ENCODE data around the gene PLCH2.

Gene PLCH2

DNA sequence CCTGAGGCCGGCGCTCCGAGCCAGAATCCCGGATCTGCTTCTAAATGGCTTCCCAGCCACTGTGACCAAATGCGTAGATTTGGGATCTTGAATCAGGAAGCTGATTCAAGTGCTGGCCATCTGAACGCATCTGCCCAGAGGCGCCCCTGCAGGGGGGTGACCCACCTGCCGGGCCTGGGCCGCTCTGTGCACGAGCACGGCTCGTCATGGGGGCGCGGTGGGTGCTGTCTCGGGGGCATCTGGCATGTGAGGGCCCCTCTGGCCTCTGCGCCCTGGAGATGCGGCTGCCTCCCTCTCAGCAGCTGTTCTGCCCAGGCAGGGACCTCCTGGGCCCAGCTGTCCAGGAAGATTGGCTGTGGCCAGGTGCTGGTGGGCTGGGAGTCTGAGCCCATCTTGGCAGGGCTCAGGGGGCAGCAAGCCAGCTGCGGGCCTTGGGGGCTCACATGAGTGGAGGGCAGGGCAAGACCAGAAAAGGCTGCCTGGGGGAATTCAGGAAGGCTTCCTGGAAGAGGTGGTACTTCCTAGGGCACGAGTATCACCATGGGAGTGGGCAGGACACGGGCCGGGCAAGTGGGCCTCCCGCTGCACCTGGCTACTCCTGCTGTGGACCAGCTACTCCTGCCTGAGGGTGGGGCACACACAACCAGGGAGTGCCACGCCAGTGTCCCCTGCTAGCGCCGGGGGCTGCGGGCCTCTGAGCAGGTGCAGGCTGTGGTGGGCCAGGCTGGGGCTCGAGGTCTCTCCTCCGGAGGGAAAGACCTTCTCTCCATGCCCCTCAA is 25.1 kb downstream of the PLCH2 start:
- DNase-seq = no peak

DNA sequence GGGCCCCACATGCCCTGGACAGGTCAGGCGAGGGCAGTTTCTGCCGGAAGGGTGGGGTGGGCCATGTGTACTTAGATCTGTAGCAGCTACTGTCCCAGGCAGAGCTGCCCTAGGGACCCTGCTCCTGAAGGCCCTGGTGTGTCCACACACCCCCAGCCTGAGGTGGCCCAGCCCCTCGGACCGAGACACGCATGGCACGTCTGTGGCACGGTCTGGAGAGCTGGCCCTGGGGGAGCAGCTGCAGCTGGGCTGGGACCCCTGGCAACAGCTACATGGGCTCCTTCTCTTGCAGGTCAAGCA is 25.7 kb downstream of the PLCH2 start:
- DNase-seq = no peak

DNA sequence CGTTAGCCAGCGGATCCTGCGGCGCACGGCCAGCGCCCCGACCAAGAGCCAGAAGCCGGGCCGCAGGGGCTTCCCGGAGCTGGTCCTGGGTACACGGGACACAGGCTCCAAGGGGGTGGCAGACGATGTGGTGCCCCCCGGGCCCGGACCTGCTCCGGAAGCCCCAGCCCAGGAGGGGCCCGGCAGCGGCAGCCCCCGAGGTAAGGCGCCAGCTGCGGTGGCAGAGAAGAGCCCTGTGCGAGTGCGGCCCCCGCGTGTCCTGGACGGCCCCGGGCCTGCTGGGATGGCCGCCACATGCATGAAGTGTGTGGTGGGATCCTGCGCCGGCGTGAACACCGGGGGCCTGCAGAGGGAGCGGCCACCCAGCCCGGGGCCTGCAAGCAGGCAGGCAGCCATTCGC is 26.1 kb downstream of the PLCH2 start:
- DNase-seq = no peak

DNA sequence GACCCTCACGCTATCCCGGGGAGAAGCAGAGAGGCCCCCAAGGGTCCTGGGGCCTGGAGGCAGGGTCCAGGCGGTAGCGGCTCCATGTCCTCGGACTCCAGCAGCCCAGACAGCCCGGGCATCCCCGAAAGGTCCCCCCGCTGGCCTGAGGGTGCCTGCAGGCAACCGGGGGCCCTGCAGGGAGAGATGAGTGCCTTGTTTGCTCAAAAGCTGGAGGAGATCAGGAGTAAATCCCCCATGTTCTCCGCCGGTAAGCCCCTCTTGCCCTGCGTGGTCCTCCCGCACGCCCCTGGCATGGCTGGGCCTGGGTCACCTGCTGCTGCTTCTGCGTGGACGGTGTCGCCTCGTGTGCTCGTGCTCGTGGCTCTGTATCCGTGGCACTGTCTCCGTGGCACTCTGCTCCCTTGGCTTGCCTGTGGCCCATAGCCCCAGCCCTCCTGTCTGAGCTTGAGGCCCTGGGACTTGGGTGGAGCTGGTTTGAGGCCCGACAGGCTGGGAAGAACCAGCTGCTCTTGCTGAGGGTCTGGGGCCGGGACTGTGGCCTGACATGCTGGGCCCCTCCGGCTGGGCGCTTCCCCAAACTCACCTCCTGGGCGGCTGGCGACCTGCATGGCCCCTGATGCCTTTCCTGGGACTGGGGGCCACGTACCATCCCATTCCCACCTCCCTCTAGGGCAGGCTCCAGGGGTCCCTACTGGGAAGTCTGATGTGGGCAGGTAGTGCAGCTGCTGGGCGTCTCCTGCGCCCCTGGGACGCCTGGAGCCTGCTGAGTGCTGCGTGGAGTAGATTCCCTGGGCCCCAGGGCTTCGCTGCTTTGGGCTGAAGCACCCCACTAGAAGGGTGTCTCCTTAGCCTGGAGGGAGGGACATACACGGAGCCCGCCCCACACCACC is 26.8 kb downstream of the PLCH2 start:
- DNase-seq = no peak

DNA sequence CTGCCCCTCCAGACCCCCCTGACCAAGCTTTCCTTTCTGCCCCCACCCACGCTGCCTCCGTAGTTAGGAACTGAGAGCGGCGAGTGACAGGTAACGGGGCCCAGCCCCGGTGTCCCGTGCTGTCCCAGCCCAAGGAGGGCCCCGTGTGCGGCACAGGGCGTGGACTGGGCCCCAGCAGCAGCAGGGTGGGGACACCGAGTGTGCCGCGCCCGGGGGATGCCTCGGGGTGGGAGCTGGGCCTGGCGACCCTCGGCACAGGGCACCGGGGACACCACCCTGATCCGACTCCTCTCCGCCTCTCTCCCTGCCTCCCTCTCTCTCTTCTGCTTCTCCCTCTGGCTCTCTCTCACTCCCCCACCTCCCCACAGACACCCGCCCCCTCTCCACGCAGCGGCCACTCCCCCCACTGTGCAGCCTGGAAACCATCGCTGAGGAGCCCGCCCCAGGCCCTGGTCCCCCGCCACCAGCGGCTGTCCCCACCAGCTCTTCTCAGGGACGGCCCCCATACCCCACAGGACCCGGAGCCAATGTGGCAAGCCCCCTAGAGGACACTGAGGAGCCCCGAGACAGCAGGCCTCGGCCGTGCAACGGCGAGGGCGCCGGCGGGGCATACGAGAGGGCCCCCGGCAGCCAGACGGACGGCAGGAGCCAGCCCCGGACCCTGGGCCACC is 27.6 kb downstream of the PLCH2 start:
- no peak for DNase-seq

DNA sequence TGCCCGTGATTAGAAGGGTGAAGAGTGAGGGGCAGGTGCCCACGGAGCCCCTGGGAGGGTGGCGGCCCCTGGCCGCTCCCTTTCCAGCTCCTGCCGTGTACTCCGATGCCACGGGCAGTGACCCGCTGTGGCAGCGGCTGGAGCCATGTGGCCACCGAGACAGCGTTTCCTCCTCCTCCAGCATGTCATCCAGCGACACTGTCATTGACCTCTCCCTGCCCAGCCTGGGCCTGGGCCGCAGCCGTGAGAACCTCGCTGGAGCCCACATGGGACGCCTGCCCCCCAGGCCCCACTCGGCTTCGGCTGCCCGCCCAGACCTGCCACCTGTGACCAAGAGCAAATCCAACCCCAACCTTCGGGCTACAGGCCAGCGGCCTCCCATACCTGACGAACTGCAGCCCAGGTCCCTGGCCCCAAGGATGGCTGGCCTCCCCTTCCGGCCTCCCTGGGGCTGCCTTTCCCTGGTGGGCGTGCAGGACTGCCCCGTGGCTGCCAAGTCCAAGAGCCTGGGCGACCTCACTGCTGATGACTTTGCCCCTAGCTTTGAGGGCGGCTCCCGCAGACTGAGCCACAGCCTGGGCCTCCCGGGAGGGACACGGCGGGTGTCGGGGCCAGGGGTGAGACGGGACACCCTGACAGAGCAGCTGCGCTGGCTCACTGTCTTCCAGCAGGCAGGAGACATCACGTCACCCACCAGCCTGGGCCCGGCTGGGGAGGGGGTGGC is 28.3 kb downstream of the PLCH2 start:
- no peak for DNase-seq

DNA sequence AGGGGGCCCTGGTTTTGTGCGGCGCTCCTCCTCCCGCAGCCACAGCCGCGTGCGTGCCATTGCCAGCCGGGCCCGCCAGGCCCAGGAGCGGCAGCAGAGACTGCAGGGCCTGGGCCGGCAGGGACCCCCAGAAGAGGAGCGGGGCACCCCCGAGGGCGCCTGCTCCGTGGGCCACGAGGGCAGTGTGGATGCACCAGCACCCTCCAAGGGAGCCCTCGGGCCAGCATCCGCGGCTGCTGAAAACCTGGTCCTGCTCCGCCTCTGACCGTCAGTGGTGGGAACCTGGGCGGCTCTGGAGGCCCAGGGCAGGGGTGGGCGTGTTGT is 28.8 kb downstream of the PLCH2 start:
- no peak for DNase-seq

DNA sequence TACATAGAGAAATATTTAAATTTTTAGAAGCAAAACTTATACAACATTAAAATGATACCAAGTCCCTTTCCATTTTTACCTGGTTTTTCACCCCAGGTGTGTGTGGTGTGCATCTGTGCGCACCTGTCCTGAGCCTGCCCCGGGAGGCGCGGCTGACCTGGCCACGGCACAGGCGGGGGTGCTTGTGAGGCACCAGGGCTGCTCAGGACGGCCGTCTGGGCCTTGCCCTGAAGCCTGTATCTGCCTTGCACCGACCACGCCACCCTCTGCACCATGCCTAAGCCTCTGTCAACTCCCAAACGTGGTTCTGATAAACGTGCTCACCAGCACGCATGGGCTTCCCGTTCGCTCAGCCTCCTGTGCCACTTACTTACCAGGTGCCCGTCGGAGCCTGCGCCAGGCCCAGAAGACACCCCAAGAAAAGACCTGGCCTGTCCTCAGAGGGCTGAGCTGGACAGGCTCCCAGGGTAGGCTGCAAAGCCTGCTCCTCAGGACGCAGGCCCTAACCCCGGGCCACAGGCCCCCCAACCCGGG is 29.4 kb downstream of the PLCH2 start:
- DNase-seq = no peak

DNA sequence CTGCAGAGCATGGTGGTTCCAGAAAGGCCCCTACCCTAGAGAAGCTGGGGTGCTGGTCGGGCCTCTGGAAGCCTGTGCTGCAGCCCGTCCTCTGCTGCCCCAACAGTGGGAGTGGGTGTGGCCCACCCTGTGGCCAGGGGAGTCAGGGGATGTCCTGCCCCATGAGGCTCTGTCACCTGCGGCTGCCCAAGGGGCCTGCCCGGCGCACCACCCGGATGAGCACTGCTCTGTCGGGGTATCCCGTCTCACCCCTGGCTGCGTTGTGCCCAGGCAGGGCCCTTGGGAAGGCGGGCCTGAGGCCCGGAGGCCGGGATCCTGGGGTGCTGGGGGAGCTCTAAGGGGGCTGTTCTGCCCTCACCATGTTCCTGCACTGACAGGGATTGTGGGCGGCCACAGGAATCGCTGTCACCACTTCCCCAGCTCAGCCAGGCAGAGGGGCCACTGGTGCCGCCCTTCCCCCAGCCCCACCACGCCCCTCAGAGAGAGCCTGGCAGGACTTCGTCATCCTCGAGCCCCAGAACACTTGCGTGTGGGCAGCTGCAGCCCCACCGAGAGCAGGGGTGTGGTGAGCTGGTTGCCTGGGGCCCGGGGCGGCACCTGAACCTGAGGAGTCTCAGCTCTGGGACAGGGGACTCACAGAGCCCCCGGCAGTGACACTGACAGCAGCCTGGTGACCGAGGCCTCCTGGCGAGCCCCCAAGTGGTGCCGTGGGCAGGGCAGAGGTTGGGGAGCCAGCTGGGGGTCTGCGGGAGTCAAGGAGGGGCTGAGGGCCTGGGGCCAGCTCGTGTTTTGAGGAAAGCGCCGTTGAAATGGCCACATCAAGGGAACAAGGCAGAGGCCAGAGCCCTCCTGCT is 30.1 kb downstream of the PLCH2 start:
- no peak for DNase-seq

DNA sequence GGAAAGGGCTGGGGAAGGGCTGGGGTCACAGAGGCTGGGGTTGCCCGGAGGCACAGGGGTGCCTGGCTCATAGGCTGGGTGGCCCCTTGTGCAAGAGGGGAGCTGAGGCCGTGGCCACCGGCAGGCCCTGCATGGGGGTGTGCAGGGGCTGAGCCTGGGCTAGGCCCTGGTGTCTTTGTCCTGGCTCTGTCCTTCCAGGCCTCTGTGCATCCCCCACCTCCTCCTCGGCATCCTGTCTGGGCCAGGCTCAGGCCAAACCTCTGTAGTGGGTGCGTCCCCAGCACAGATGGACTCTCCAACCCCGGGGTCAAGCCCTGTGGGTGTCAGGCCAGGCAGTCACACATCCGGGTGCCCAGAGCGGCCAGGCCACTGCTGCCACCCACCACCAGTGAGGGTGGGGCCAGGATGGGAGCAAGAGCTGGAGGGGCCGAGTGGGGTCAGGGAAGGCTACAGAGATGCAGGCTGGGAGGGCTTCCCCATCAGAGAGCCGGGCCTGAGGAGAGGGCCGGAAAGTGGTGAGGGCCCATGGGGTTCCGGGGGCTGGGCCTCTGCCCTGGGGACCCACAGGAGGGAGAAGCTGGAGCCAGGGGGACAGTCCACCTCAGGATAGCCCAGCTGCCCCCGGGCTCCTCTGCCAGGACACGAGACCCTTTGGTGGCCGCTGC is 30.9 kb downstream of the PLCH2 start:
- DNase-seq = no peak

DNA sequence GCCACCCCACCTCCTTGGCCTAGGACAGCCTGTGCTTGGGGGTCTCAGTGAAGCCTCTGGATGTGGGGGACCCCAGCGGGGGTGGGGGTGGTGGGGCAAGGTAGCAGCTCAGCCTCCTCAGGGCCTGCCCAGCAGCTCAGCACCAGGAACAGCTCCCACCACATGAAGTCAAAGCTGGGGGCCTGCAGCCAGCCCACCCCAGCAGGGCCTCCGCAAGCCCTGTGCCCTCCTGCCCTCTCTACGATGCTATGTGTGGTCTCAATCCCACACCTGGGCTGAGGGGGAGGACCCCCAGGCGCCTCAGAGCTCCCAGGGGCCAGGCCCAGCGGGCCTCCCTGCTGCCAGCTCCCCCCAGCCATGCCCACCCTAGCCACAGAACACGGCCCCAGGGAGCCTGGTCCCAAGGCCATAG is 31.7 kb downstream of the PLCH2 start:
- no peak for DNase-seq

DNA sequence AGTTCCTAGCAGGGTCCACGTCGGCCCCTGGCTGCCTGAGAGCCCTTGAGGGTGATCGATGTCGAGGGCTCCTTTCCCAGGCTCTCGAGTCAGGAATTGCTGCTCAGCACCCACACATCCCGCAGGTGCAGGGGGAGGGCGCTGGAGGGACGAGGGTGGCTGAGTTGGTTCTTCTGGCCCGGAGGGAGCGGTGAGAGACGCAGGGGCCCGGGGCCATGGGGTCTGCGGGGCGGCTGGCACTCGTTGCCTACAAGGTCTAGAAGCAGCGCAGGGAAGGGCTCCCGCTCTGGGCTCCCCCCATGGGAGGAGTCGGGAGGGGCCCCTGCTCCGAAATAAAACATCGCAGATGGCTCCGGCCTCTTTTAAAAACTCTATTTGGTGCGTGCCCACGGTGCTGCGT is 32.1 kb downstream of the PLCH2 start:
- no peak for DNase-seq

DNA sequence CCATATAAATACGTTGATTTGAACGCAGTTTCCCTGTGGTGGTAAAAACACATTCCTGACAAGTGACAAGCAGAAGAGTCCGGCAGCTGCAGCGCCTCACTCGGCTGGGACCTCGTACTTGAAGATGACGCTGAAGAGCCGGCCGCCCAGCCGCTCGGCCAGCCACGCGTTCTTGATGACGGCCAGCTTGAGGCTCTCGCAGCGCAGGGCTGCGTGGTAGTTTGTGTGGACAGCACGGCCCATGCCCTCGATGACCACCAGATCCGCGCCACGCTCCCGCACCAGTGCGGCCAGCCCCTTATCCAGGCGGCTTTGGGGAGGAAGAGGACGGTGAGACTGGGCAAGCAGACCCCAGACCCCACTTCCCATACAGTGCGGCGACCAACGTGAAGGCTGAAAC is 32.7 kb downstream of the PLCH2 start:
- DNase-seq = no peak

DNA sequence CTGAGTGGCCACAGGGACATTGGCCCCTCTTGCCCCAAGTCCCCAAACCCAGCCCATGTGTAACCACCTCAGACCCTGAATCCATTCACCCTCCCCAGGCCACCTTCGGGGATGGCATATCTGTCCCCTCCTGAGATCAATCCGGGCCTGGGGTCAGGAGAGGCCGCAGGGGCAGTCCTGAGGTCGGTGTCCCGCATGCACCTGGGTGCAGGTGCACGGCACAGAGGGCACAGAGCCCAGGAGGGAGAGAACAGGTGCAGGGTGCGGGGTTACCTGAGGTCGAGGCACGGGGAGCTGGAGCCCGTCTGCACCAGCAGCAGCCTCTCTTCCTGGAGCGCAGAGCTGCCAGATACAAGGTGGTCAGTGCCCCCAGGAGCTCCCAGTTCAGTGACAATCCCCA is 33.5 kb downstream of the PLCH2 start:
- DNase-seq = no peak

DNA sequence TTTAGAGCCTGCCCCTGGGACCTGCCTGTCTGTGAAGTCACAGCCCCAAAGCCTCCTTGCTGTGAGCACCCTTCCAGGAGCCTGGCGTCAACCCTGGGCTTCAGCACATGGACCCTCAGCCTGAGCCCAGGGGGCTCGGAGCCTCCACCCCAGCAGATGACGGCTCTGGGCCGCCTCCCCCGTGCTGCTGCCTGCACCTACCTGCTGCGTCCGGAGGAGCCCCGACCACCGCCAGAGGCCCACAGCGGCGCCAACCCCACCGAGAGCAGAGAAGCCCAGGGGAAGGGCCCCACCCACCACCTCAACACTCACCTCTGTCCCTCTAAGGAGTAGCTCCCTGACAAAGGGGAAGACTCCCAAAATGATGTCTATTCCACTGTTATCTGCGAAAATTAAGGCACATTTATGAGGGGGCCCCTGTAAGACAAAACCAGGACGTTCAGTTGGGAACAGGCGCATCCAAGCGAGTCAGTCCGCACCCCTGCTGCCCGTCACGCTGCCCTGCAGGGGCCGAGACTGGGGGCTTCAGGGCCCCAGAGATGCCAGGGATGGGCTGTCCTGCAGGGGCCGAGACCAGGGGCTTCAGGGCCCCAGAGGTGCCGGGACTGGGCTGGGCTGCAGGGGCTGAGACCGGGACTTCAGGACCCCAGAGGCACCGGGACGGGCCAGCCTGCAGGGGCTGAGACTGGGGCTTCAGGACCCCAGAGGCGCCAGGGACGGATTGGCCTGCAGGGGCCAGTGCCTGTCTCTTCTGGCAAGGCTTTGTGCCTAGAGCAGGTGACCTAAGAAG is 34.5 kb downstream of the PLCH2 start:
- DNase-seq = no peak

DNA sequence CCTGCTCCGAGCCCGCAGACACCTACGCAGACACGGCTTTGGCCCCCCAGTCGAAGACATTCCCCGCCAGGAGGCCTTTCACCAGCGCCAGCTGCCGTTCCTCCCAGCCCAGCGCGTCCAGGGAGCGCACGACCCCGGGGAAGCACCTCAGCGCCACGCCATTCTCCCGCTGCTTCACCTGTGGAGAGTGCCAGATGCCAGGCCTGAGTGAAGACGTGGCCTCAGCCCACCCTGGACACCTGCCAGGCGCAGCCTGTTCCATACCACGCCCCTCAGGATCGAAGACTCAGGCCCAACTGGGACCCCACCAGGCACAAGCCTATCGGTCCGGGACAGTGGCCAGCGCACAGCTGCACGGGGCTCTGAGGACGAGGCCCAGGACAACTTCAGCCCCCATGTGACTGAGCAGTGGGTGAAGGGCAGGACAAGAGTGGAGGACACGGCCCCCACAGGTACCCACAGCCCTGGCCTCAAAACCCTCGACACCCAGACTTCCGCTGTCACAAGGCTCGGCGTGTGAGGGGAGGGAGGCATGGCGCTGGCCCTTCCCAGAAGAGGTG is 36.9 kb downstream of the PLCH2 start:
- no peak for DNase-seq

DNA sequence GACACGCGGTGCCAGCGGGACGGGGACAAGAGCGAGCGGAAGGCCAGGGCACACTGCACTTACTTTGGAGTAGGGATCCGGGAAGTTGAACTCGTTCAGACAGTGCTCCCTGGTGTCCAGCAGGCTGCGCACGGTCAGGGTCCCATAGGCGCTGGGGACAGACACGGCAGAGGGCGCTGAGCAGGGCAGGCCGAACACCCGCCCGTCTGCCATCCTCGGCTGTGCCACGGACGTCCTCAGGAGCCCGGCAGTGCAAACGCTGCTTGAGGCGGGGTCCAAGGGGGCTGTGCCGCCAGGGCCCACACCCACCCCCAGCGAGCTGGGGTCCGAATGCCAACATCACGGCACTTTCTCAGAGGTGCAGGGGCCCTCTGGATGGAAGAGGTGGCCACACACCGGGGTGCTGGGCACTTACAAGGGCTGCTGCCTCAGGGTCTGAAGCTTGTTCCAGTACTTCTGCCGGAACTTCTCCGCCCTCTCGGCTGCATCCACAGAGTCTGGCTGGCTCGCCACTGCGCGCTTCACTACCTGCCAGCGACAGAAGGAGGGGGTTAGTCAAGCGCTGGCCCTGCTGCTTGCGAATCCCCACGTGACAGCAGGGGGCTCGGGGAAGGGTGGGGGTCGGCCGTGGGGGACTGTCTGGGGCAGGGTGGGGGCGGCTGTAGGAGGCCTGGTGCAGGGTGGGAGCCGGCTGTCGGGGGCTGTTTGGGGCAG is 38.0 kb downstream of the PLCH2 start:
- DNase-seq = no peak

DNA sequence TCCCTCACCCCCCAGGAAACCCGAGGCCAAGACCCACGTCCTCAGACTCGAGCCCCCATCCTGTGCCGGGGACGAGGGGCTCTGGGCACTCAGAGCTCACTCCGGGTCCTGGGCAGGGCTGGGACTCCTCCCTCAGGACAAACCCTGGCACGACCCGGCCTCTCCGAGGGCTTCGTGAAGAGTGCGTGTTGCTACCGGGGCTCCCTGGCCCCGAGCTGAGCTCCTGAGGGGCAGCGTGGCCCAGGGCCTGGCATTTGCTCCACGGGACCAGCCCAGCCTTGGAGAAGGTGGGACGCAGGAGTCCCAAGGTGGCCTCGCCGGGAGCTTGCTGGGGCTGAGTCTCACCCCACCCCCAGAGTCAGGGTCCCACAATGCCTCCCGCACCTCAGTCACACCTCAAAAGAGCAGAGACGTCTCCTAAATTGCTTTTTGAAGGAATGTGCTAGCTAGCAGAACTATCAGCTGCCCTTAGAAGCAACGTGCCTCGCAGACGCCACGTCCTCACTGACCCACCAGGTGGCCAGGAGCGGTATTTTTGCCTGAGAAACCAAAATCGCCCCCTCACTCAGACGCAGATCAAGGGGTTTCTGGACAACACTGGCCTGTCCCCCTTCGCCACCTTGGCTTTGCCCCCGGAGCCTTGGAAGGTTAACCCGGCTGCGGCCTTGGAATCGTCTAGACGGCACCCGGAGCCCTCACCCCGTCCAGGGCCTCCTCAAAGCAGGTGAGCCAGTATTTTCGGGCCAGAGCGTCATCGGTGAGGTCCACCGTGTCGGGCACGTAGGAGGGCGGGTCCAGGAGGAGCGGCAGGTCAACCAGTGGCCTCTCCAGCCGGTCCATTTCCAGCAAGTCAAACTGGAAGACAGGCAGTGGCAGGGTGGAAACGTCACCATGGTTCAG is 39.0 kb downstream of the PLCH2 start:
- DNase-seq = no peak

DNA sequence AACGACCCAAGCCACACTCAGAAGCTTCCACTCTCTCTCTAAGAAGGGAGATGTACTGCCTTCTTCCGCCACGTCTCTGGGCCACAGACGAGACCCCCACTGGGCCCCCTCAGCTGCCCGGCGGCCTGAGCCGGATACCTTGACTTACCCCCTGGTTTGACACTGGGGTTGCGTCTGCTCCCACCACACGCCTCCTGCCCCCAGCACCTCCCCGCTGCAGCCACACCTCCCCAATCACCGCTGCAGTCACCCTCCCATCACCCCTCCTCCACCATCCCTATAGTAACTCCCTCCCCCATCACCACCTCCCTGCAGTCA is 39.6 kb downstream of the PLCH2 start:
- DNase-seq = no peak

Data from SIG-M5 (cell line).